Measurements from ENCODE around the gene KANSL2. TPM values are rescaled to one million over a fixed set of nuclear protein-coding genes. Genes with fewer than 3 reads are reported as not detected.
"Not testable (repeated sequence)": the region's sequence is repeated elsewhere in the genome, so short reads cannot be mapped to it uniquely, and the experiment has no call there.

Gene KANSL2
- total and polyA plus RNA-seq, 2 experiments from 2014 or later: 29.3 to 92.5 TPM

DNA sequence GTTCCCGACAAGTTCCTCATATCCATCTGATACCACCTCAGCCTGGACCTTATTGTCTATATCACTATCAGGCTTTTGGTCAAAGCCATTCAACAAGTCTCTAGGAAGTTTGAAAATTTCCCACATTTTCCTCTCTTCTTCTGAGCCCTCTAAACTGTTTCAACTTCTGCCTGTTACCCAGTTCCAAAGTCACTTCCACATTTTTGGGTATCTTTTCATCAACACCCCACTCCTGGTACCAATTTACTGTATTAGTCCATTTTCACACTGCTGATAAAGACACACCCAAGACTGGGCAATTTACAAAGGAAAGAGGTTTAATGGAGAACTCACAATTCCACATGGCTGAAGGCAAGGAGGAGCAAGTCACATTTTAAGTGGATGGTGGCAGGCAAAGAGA lies 38.7 kb upstream of the KANSL2 start:
- H3K4me3 Mint-ChIP-seq; H3K4me1 Mint-ChIP-seq; H3F3A ChIP-seq (replicated peaks; ENCODE audit: low read depth); H3K9me2 ChIP-seq (ENCODE audit: insufficient read depth); H3K4me3 ChIP-seq; H2AFZ ChIP-seq; ATAC-seq; H3K4me2 ChIP-seq; H3K27ac Mint-ChIP-seq; H3K27ac ChIP-seq (ENCODE audit: low read depth); DNase-seq (ENCODE audit: low spot score); H4K20me1 ChIP-seq (replicated peaks; ENCODE audit: insufficient read depth); H3K36me3 ChIP-seq (ENCODE audit: insufficient read depth); H3K27me3 ChIP-seq (ENCODE audit: insufficient read depth); H3K79me2 ChIP-seq (replicated peaks; ENCODE audit: insufficient read depth); H3K4me1 ChIP-seq (ENCODE audit: insufficient read depth): not testable (repeated sequence)
- H3K27me3 Mint-ChIP-seq (ENCODE audit: insufficient read depth, low read depth, poor library complexity): peaks cover 10% of the 10 kb centered on the region
- H3K36me3 Mint-ChIP-seq (ENCODE audit: low read depth): peaks cover 28% of the 10 kb centered on the region
- H3K9me3 Mint-ChIP-seq: peaks cover 35% of the 10 kb centered on the region

DNA sequence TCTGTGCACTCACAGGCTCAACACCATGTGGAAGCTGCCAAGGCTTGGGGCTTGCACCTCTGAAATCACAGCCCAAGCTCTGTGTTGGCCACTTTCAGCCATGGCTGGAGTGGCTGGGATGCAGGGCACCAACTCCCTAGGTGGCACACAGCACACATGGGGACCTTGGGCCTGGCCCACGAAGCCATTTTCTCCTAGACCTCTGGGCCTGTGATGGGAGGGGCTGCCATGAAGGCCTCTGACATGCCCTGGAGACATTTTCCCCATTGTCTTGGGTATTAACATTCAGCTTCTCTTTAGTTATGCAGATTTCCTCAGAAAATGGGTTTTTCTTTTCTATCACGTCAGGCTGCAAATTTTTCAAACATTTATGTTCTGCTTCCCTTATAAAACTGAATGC lies 38.1 kb upstream of the KANSL2 start:
- H3K4me3 Mint-ChIP-seq; H3F3A ChIP-seq (replicated peaks; ENCODE audit: low read depth); H3K27ac ChIP-seq (ENCODE audit: low read depth); ATAC-seq; H3K27ac Mint-ChIP-seq; H3K4me3 ChIP-seq; H3K4me2 ChIP-seq; H3K36me3 ChIP-seq (ENCODE audit: insufficient read depth); H4K20me1 ChIP-seq (replicated peaks; ENCODE audit: insufficient read depth); DNase-seq (ENCODE audit: low spot score); H3K4me1 ChIP-seq (ENCODE audit: insufficient read depth); H3K27me3 ChIP-seq (ENCODE audit: insufficient read depth); H3K4me1 Mint-ChIP-seq; H2AFZ ChIP-seq; H3K9me2 ChIP-seq (ENCODE audit: insufficient read depth): not testable (repeated sequence)
- peaks cover 12% of the 10 kb centered on the region for H3K79me2 ChIP-seq (replicated peaks; ENCODE audit: insufficient read depth)
- Mint-ChIP-seq H3K9me3 (peaks cover 35% of the 10 kb centered on the region), H3K36me3 (ENCODE audit: low read depth) (peaks cover 30% of the 10 kb centered on the region), H3K27me3 (ENCODE audit: insufficient read depth, low read depth, poor library complexity) (peaks cover 14% of the 10 kb centered on the region)

DNA sequence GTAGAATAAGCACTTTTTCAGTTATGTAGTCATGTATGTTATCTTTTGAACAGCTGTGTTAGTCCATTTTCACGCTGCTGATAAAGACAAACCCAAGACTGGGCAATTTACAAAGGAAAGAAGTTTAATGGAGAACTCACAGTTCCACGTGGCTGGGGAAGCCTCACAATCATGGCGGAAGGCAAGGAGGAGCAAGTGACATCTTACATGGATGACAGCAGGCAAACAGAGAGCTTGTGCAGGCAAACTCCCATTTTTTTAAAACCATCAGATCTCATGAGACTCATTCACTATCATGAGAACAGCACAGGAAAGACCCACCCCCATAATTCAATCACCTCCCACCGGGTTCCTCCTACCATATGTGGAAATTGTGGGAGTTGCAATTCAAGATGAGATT lies 37.0 kb upstream of the KANSL2 start:
- not testable (repeated sequence) for ATAC-seq

DNA sequence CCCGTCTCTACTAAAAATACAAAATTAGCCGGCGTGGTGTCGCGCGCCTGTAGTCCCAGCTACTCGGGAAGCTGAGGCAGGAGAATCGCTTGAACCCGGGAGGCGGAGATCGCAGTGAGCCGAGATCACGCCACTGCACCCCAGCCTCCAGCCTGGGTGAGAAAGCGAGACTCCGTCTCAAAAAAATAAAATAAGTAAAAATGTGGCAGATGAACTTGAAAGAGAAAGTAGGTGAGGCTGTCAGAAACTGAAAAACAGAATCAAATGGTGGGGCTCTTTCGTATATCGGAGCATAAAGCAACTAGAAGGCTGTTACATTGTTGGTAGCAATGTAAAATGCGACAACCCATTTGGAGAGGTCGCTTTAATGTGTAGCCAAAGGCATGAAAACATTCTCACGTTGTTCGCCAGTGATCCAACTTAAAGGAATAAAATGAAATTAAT lies 35.2 kb upstream of the KANSL2 start:
- ATAC-seq (no peak; the same call in 2 of the 3 replicates), DNase-seq (ENCODE audit: low spot score) (peak; percentile 19)
- peaks cover 14% of the 10 kb centered on the region for H3K27me3 Mint-ChIP-seq (ENCODE audit: insufficient read depth, low read depth, poor library complexity)
- Histone ChIP-seq H3K79me2 (replicated peaks; ENCODE audit: insufficient read depth) (peaks cover 41% of the 10 kb centered on the region), H3K36me3 (ENCODE audit: insufficient read depth) (0 out of 2 replicates have a peak, but pooled peaks cover 12% of the 10 kb centered on the region), H3K4me3 (peak overlapping the region; percentile 78), H3F3A (replicated peaks; ENCODE audit: low read depth) (0 out of 2 replicates have a peak, but pooled peaks cover 5% of the 10 kb centered on the region), H3K4me2 (peak overlapping the region; percentile 71), H3K27me3 (ENCODE audit: insufficient read depth) (no peaks in the 10 kb centered on the region), H4K20me1 (replicated peaks; ENCODE audit: insufficient read depth) (peaks cover 16% of the 10 kb centered on the region; the same call in 1 of the 2 replicates), H3K9me2 (ENCODE audit: insufficient read depth) (no peaks in the 10 kb centered on the region), H3K27ac (ENCODE audit: low read depth) (peak overlapping the region; percentile 89), H3K4me1 (ENCODE audit: insufficient read depth) (no peaks in the 10 kb centered on the region; the same call in 1 of the 2 replicates), H2AFZ (peak overlapping the region; percentile 48; the same call in 1 of the 2 replicates)
- H3K36me3 Mint-ChIP-seq (ENCODE audit: low read depth): peaks cover 54% of the 10 kb centered on the region
- TF ChIP-seq, protein P1, sequence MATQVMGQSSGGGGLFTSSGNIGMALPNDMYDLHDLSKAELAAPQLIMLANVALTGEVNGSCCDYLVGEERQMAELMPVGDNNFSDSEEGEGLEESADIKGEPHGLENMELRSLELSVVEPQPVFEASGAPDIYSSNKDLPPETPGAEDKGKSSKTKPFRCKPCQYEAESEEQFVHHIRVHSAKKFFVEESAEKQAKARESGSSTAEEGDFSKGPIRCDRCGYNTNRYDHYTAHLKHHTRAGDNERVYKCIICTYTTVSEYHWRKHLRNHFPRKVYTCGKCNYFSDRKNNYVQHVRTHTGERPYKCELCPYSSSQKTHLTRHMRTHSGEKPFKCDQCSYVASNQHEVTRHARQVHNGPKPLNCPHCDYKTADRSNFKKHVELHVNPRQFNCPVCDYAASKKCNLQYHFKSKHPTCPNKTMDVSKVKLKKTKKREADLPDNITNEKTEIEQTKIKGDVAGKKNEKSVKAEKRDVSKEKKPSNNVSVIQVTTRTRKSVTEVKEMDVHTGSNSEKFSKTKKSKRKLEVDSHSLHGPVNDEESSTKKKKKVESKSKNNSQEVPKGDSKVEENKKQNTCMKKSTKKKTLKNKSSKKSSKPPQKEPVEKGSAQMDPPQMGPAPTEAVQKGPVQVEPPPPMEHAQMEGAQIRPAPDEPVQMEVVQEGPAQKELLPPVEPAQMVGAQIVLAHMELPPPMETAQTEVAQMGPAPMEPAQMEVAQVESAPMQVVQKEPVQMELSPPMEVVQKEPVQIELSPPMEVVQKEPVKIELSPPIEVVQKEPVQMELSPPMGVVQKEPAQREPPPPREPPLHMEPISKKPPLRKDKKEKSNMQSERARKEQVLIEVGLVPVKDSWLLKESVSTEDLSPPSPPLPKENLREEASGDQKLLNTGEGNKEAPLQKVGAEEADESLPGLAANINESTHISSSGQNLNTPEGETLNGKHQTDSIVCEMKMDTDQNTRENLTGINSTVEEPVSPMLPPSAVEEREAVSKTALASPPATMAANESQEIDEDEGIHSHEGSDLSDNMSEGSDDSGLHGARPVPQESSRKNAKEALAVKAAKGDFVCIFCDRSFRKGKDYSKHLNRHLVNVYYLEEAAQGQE (IDR thresholded peaks at IDR 0.05; ENCODE audit: unreplicated experiment): no peak
- TF ChIP-seq ZNF114 (CRISPR knock-in tag; IDR thresholded peaks at IDR 0.05): 0 out of 2 replicates have a peak, but pooled peaks have one; percentile 66
- peaks cover 12% of the 10 kb centered on the region for H3K4me1 Mint-ChIP-seq
- peak overlapping the region; percentile 97 for H3K4me3 Mint-ChIP-seq
- peaks cover 27% of the 10 kb centered on the region for H3K9me3 Mint-ChIP-seq
- peak overlapping the region; percentile 99 for H3K27ac Mint-ChIP-seq

More for the DNA sequence above, 37.0 kb upstream of the KANSL2 start:
- not testable (repeated sequence) for H3K9me2 ChIP-seq (ENCODE audit: insufficient read depth); H3F3A ChIP-seq (replicated peaks; ENCODE audit: low read depth); H3K4me3 ChIP-seq; H3K4me3 Mint-ChIP-seq; H3K36me3 ChIP-seq (ENCODE audit: insufficient read depth); DNase-seq (ENCODE audit: low spot score); H3K27me3 ChIP-seq (ENCODE audit: insufficient read depth); H4K20me1 ChIP-seq (replicated peaks; ENCODE audit: insufficient read depth); H2AFZ ChIP-seq; H3K27ac ChIP-seq (ENCODE audit: low read depth); H3K4me1 ChIP-seq (ENCODE audit: insufficient read depth); H3K27ac Mint-ChIP-seq; H3K4me2 ChIP-seq
- peaks cover 23% of the 10 kb centered on the region for H3K79me2 ChIP-seq (replicated peaks; ENCODE audit: insufficient read depth)
- Mint-ChIP-seq H3K36me3 (ENCODE audit: low read depth) (peaks cover 40% of the 10 kb centered on the region), H3K9me3 (peaks cover 35% of the 10 kb centered on the region), H3K27me3 (ENCODE audit: insufficient read depth, low read depth, poor library complexity) (peaks cover 14% of the 10 kb centered on the region), H3K4me1 (peaks cover 10% of the 10 kb centered on the region; the same call in 2 of the 3 replicates)
